PC-9 (cell line): Measurements from ENCODE around the gene GUCA2B. TPM values are rescaled to one million over a fixed set of nuclear protein-coding genes. Genes with fewer than 3 reads are reported as not detected.

ENCODE experiments used
- BruUV-seq: library from RNA; stranded (reverse); fragments of 400-500 nt; replicated peaks from 2 replicates; lab custom pipeline; 2021; lab: Mats Ljungman, UMichigan
- CTCF ChIA-PET: fragments of 300-600 bp; sonication (Branson Sonifier 250); formaldehyde crosslinking; loops from one replicate; lab custom pipeline; 2022; ENCODE audit warnings: antibody characterized with exemption; lab: Charles Lee
- POLR2A ChIA-PET: fragments of 300-600 bp; sonication (Branson Sonifier 250); formaldehyde crosslinking; loops from one replicate; lab custom pipeline; 2022; ENCODE audit warnings: antibody characterized with exemption; ENCODE audit not compliant: unreplicated experiment; lab: Charles Lee
- DNase-seq, 2 experiments: peaks; one replicate each; pipeline versions ENCODE4 v3.0.0 to v3.0.0-alpha.2; 2015 to 2022; ENCODE audit warnings: mixed read lengths in 1 of 2
- H2AFZ ChIP-seq: fragments of 200-600 bp; sonication (generic); 2 replicates; pipeline ENCODE4 v1.8.1; 2017; ENCODE audit warnings: antibody characterized with exemption
- H3F3A ChIP-seq: fragments of 200-600 bp; sonication (generic); 2 replicates; pipeline ENCODE4 v1.8.1; 2017; ENCODE audit warnings: antibody characterized with exemption, mild to moderate bottlenecking, low read depth; ENCODE audit not compliant: insufficient read depth
- H3K27ac ChIP-seq: fragments of 200-600 bp; sonication (generic); 2 replicates; pipeline ENCODE4 v1.6.1; 2016; ENCODE audit warnings: mixed run types
- H3K27me3 ChIP-seq: fragments of 200-600 bp; sonication (generic); 2 replicates; pipeline ENCODE4 v1.6.1; 2016; ENCODE audit warnings: low read depth, mixed run types; ENCODE audit not compliant: insufficient read depth
- H3K36me3 ChIP-seq: fragments of 200-600 bp; sonication (generic); 2 replicates; pipeline ENCODE4 v1.6.1; 2016; ENCODE audit warnings: low read depth, mixed run types
- H3K4me1 ChIP-seq: fragments of 200-600 bp; sonication (generic); replicated peaks from 2 replicates; pipeline ENCODE4 v1.6.1; 2016; ENCODE audit warnings: mixed run types; ENCODE audit not compliant: insufficient read depth
- H3K4me2 ChIP-seq: fragments of 200-600 bp; sonication (generic); 2 replicates; pipeline ENCODE4 v1.6.1; 2017; ENCODE audit warnings: mixed run types
- H3K4me3 ChIP-seq: fragments of 200-600 bp; sonication (generic); 2 replicates; pipeline ENCODE4 v1.6.1; 2016; ENCODE audit warnings: mixed run types
- H3K79me2 ChIP-seq: fragments of 200-600 bp; sonication (generic); 2 replicates; pipeline ENCODE4 v1.6.1; 2017; ENCODE audit warnings: low read depth, mixed run types
- H3K9me2 ChIP-seq: fragments of 200-600 bp; sonication (generic); 2 replicates; pipeline ENCODE4 v1.8.1; 2017; ENCODE audit warnings: mild to moderate bottlenecking; ENCODE audit not compliant: insufficient read depth
- H3K9me3 ChIP-seq: fragments of 200-600 bp; sonication (generic); 2 replicates; pipeline ENCODE4 v1.8.1; 2016; ENCODE audit warnings: low read depth; ENCODE audit not compliant: insufficient read depth
- H4K20me1 ChIP-seq: fragments of 200-600 bp; sonication (generic); 2 replicates; pipeline ENCODE4 v1.8.1; 2017; ENCODE audit not compliant: insufficient read depth
- CTCF ChIP-seq: fragments of 200-600 bp; sonication (generic); conservative IDR thresholded peaks from 2 replicates; pipeline ENCODE4 v1.6.1; 2017; ENCODE audit warnings: mixed run types, antibody characterized with exemption, mild to moderate bottlenecking, moderate library complexity
- EZH2 ChIP-seq: fragments of 200-600 bp; sonication (generic); IDR thresholded peaks from 2 replicates; pipeline ENCODE4 v1.8.0; 2017; ENCODE audit warnings: antibody characterized with exemption, low read depth
- intact Hi-C: fragments of 100-400 bp; cut with micrococcal nuclease; formaldehyde crosslinking; loops from one replicate; pipeline ENCODE4 v1.10.0; 2022; ENCODE audit not compliant: unreplicated experiment
- total RNA-seq: library from RNA; stranded (reverse); gene quantifications from 2 replicates; pipeline ENCODE4 v1.2.3, GENCODE V29; 2021

The GUCA2B gene
- total RNA-seq, 1 experiment from 2014 or later = not detected

GRCh38 chr1:42127767-42128166, 25.4 kb upstream of the GUCA2B start:
- no TSS peak for BruUV-seq
- CTCF ChIA-PET = no interaction called here

GRCh38 chr1:42128499-42128898, 24.7 kb upstream of the GUCA2B start:
- intact Hi-C loops = no loop called here
- DNase-seq = no peak
- H3K27me3 ChIP-seq = no peaks in the 10 kb centered on the region
- H3K27ac ChIP-seq = no peak overlapping the region
- ChIA-PET POLR2A (no interaction called here), CTCF (no interaction called here)
- BruUV-seq = no TSS peak
- no peaks in the 10 kb centered on the region for H4K20me1 ChIP-seq
- H3K4me1 ChIP-seq = no peaks in the 10 kb centered on the region
- H3K79me2 ChIP-seq = no peaks in the 10 kb centered on the region
- no peaks in the 10 kb centered on the region for H3K36me3 ChIP-seq
- H3K9me2 ChIP-seq = no peaks in the 10 kb centered on the region
- no peaks in the 10 kb centered on the region for H3F3A ChIP-seq
- H3K4me2 ChIP-seq = no peak overlapping the region
- H2AFZ ChIP-seq = no peak overlapping the region
- TF ChIP-seq CTCF = no peak
- TF ChIP-seq EZH2 = no peak
- H3K9me3 ChIP-seq = no peaks in the 10 kb centered on the region
- no peak overlapping the region for H3K4me3 ChIP-seq

More at GRCh38 chr1:42127767-42128166, 25.4 kb upstream of the GUCA2B start:
- TF ChIP-seq CTCF (no peak), EZH2 (no peak)
- H3K9me3 ChIP-seq = no peaks in the 10 kb centered on the region
- H3K27me3 ChIP-seq = no peaks in the 10 kb centered on the region
- no peaks in the 10 kb centered on the region for H3K36me3 ChIP-seq
- intact Hi-C loops = no loop called here
- H3K4me1 ChIP-seq = no peaks in the 10 kb centered on the region
- POLR2A ChIA-PET = no interaction called here
- H3K9me2 ChIP-seq = no peaks in the 10 kb centered on the region
- H4K20me1 ChIP-seq = no peaks in the 10 kb centered on the region
- no peak overlapping the region for H3K27ac ChIP-seq
- DNase-seq = no peak
- no peak overlapping the region for H3K4me2 ChIP-seq
- H2AFZ ChIP-seq = no peak overlapping the region
- no peak overlapping the region for H3K4me3 ChIP-seq
- H3K79me2 ChIP-seq = no peaks in the 10 kb centered on the region
- no peaks in the 10 kb centered on the region for H3F3A ChIP-seq

GRCh38 chr1:42128964-42129363, 24.2 kb upstream of the GUCA2B start:
- Histone ChIP-seq H2AFZ (no peak overlapping the region), H3K27me3 (no peaks in the 10 kb centered on the region), H3K4me1 (no peaks in the 10 kb centered on the region), H3K4me3 (no peak overlapping the region), H3K79me2 (no peaks in the 10 kb centered on the region), H4K20me1 (no peaks in the 10 kb centered on the region), H3K9me2 (no peaks in the 10 kb centered on the region), H3K4me2 (no peak overlapping the region), H3K27ac (no peak overlapping the region), H3K36me3 (no peaks in the 10 kb centered on the region), H3K9me3 (no peaks in the 10 kb centered on the region), H3F3A (no peaks in the 10 kb centered on the region)
- TF ChIP-seq EZH2 (no peak), CTCF (no peak)
- POLR2A ChIA-PET = no interaction called here
- BruUV-seq = no TSS peak
- CTCF ChIA-PET = no interaction called here
- intact Hi-C loops = no loop called here
- no peak for DNase-seq
